Colon (tissue), 2 donors: ENCODE results near the gene DEPDC1.
"Not testable (repeated sequence)": the region's sequence is repeated elsewhere in the genome, so short reads cannot be mapped to it uniquely, and the experiment has no call there.

ENCODE experiments used
- FAIRE-seq: peaks from 2 replicates; lab custom pipeline; 2012; peaks lifted over from hg19 to GRCh38; lab: Jason Lieb, UNC
- donor health status: control.
- donor health status: control.

DEPDC1 gene

GRCh38 chr1:68496680-68497357 lies at the start of gene DEPDC1:
DEPDC1 (minus strand) TSS chr1:68497082; CDS start chr1:68496999, 83 bp downstream.
- FAIRE-seq: no peak

DNA sequence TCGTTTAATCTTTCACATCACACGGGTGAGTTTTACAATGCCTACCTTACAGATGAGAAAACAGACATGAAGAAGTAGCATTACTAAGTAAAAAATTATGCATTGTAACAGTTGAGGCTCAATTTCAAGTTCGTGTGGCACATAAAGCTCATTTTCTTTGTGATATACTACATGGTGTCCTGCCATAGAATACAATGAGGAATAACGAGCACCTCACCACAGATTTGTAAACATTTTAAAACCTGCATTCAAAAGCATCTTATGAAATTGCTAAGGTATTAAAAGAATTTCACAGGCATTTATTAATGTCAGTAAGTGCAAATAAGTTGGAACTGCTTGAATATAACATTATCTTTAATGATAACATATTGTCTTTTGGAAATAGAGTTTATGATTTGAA lies 47.8 kb upstream of the DEPDC1 start:
- no peak for FAIRE-seq

DNA sequence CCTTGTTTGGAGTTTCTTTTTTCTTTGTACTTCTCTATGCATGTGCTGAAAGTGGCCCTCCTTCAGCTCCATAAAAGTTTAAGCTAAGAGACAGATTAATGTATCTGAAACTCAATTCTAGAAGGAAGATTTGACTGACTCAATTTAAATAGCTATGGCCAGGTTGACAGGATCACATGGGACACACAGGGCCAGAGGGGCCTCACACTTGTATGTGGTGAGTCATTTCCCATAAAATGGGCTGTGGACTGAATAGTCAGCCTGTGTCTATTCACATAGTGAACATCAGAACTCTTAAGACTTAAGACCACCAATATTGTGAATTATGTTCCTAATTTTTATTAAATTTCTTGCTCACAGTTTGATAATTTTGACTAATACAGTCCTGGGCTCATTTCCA lies 45.7 kb upstream of the DEPDC1 start:
- FAIRE-seq: no peak

- FAIRE-seq: no peak
Measured at GRCh38 chr1:68538941-68539340, 42.1 kb upstream of the DEPDC1 start.

- FAIRE-seq: no peak
Measured at GRCh38 chr1:68528243-68528642, 31.4 kb upstream of the DEPDC1 start.

DNA sequence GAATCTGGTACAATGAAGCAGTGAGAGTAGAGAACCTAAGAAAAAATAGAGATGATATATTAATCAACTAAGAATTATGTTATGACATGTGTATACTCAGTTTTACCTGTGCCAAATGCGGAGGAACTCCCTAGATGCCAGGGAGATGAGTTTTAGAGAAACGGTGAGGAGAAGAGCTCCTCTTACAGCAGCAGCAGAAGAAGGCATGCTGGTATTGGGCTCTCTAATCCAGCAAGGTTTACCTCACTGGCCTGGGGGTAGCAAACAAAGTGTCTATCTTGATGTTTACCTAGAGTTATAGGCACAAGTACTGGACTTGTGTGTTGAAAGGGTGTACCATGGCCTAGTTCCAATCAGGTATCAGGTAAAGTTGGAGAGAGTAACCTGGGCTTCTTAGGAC lies 28.9 kb upstream of the DEPDC1 start:
- no peak for FAIRE-seq

- no peak for FAIRE-seq
Measured at GRCh38 chr1:68521286-68521685, 24.4 kb upstream of the DEPDC1 start.

- FAIRE-seq: no peak
Measured at GRCh38 chr1:68516066-68516465, 19.2 kb upstream of the DEPDC1 start.

- no peak for FAIRE-seq
Measured at GRCh38 chr1:68511254-68511653, 14.4 kb upstream of the DEPDC1 start.

DNA sequence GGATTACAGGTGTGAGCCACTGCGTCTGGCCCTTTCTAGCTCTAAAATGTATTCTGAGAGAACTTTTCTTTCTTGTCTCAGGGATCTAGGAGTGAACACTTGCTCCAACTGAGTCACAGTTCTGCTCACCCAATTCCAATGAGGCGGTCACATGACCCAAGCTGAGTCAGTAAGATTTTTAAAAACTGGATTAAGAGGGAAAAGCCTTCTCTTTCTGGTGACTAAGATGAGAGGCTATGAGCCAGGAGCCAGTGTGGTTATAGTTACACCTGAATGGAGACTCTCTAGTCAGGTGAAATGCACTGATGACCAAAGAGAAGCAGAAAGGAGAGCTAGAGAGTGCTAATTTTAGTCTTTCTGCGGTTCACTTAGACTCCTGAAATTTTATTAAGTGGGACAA lies 9.5 kb upstream of the DEPDC1 start:
- no peak for FAIRE-seq

GRCh38 chr1:68503085-68503484 lies 6.2 kb upstream of the DEPDC1 start:
- FAIRE-seq: no peak

GRCh38 chr1:68497358-68497698 lies 446 bp upstream of the DEPDC1 start:
- FAIRE-seq: no peak

GRCh38 chr1:68495968-68496679 lies 758 bp downstream of the DEPDC1 start:
- FAIRE-seq: no peak

DNA sequence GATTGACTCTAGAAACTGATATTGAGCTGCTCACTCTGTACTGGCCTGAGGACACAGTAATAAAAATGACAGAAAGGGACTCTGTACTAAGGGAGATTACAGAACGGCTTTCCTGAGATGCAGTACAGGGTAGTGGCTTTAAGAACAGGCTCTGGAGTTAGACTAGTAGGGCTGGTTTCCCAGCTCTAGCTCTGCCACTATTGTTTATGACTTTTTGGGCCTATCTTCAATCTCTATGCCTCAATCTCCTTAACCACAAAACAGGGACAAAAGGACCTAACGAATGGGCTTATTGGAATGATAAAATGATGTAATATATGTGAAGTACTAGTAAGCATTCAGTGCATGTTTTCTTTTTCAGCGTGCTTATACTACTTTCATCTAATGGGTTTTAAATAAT lies 1.4 kb downstream of the DEPDC1 start:
- FAIRE-seq: no peak

DNA sequence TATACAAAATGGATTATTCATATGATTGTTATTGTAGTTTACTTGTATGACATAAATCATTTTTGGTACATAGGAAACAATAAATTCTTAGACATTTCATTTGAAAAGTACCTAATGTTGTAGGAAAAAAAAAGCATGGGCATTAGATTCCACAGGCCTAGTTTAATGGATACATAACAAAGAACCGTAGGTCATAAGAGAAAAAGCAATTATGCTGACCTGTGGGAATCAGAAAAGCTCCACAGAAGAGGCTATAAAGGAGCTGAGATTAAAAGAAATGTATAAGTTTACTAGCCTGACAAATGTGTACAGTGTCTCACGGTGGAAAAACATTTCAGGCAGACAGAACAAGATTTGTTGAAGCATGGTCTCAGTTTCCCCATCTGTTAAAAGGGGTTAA lies 3.7 kb downstream of the DEPDC1 start:
- no peak for FAIRE-seq

- FAIRE-seq: not testable (repeated sequence)
Measured at GRCh38 chr1:68492255-68492654, 4.6 kb downstream of the DEPDC1 start.

GRCh38 chr1:68490046-68490651 lies 6.7 kb downstream of the DEPDC1 start:
- no peak for FAIRE-seq

DNA sequence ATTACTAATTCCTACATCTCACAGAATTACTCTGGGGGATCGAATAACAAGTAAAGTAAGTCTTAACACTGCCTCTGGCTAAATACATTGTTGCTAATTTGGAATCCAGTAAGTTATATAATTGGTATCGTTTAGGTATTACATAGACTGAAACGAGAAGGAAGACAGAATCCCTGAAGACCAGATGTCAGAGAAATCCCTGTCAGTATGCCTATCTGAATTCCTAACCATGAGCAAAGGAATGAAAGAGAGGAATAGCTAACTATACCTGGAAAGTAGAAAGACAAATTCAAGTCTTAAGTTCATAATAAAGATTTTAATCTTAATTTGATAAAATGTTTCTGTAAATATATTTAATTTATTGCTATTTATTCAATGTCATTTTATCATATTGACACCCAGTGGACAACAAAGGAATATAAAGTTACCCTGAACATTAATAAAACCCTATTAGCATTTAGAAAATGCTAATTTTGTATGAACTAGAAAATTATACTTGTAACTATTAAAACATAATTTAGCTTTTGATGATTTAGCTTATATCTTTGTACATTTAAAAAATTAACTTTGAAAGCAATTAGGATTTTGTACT lies 11.4 kb downstream of the DEPDC1 start:
- peak; percentile 49 for FAIRE-seq

DNA sequence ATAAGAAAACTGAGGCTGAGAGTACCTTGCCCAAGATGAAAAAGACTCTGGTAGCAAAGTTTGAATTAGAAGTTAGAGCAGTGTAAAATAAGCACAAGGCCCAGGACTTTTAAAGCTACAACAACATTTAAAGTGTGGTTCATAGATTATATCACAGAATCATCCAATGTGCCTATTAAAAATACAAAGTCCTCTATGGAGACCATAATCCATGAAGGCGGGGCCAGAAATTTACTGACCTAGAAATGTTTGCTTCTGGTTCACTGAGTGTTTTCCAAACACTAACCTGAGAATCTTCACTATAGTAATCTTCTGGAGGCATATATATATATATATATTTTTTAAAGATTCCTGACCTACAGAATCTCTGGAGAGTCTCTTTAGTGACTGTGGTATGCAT lies 12.3 kb downstream of the DEPDC1 start:
- FAIRE-seq: no peak

GRCh38 chr1:68481041-68481440 lies 15.8 kb downstream of the DEPDC1 start:
- FAIRE-seq: no peak

DNA sequence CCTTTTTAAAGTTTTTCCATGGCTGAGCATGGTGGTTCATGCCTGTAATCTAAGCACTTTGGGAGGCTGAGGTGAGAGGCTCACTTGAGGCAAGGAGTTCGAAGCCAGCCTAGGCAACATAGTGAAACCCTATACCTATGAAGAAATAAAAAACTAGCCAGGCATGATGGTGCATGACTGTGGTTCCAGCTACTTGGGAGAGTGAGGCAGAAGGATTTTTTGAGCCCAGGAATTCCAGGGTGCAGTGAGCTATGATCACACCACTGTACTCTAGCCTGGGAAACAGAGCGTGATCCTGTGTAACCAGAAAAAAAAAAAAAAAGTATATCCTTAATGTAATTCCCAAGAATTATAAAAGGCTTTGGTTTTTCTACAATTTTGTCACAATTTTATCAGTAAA lies 17.4 kb downstream of the DEPDC1 start:
- no peak for FAIRE-seq

DNA sequence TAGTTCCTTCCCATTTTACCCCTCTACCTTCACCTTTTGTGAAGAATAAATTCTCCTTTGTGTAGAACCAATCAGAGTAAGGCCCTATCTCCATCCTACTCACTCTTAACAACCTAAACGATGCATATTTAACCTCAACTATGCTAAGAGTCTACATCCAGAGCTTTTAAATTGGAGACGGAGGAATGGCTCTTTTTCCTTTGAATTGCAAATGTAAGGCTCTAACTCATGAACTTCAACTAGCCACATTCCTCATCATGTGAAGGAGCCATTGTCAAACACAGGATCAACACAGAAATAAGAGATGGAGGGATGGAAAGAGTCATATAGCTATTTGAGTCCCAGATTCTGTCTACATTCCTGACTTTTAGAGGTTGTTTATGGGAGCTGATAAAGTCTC lies 18.2 kb downstream of the DEPDC1 start:
- no peak for FAIRE-seq

DNA sequence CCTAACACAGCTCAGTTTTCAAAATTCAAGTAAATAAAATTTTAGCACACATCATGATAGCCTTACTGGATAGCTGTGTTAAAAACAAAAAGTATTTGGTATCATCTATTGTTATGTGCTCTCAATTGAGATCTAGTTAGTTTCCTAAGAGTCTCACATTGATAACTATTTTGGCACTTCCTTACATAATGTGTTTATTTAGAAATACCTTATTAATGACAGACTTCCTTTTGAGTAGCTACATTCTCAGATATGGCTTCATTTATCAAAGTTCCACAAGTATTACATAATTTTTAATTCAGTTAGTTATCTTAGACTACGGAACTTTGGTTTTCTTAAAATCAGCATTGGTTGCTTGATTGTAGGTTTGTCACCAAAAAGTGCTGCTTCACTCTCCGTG lies 20.3 kb downstream of the DEPDC1 start:
- FAIRE-seq: not testable (repeated sequence)
